GM18499 (cell line): ENCODE data around the gene CALY.

Experiments
- ATAC-seq: cut with Tn5 transposase; IDR thresholded peaks from one replicate; pipeline ENCODE4 v1.9.1; 2021; ENCODE audit warnings: moderate number of reproducible peaks; ENCODE audit not compliant: insufficient read depth, unreplicated experiment

The CALY gene

DNA sequence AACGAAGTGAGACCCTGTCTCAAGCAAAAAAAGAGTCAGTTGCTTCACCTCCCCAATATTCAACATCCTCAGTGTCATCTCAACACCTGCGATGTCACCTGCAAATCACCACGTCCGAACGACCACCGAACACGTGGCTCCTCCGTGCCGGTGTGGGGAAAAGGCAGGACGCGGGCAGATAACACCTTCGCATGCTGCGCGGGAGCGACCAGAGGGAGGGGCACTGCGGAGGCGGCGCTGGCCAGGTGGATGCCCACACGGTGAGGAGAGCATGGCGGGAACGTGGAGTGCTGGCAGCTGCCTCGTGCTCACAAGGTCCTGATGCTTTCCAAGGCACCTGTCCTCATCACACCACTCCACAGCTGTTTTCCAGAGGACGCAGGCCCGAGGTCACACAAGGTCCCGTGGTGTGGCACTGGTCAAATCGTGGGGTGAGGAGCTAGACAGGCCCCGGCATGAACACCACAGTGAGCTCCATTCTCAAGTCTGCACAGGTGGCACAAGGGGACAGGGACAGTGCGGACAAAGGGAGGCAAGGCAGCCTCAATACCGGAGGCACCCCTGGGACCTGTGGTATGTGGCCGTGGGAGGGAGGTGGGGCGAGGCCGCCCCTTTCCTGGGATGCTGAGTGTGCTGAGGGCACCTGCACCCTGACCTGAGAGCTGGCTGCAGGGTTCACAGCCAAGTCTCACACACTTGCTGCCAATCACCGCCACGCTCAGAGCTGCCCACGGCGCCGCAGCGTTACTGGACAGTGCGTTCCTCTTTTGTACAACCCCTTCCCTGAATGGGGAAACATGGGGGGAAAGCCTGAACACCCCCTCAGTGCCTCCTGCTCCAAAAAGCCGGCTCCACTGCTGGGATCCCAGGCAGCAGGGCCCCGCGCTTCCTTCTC, 41.0 kb downstream of the CALY start:
- ATAC-seq: no peak

DNA sequence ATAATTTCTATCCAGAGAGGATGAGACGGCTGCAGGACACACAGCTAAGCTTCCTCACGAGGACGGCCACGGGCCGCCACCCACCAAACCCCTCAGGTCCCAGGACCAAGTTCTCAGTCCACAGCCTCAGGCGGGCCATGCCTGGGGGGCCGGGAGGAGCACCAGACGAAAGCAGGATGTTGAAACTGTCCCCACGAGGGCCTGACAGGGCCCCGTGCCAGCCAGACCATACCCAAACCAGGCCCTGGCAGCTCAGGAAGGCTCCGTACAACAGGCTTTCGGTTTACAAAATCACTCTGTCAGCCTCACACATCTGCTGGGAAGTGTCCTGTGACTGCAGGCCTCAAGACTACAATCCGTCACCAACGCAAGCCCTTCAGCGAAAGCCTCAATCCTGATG, 42.5 kb downstream of the CALY start:
- ATAC-seq: no peak

DNA sequence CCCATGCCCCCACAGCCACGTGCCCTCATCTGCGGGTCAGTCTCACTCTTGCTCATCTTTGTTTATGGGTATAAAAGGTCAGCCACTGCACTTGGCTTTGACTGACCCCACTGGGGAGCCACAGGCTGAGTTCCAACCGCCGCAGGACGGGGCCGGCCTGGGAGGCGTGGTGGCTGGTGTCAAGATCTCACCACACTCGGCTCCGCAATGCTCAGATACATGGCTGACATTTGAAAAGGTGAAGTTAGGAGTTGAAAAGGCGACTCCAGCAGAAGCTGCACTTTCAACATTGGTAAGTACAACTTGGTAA, 42.9 kb downstream of the CALY start:
- ATAC-seq: no peak

DNA sequence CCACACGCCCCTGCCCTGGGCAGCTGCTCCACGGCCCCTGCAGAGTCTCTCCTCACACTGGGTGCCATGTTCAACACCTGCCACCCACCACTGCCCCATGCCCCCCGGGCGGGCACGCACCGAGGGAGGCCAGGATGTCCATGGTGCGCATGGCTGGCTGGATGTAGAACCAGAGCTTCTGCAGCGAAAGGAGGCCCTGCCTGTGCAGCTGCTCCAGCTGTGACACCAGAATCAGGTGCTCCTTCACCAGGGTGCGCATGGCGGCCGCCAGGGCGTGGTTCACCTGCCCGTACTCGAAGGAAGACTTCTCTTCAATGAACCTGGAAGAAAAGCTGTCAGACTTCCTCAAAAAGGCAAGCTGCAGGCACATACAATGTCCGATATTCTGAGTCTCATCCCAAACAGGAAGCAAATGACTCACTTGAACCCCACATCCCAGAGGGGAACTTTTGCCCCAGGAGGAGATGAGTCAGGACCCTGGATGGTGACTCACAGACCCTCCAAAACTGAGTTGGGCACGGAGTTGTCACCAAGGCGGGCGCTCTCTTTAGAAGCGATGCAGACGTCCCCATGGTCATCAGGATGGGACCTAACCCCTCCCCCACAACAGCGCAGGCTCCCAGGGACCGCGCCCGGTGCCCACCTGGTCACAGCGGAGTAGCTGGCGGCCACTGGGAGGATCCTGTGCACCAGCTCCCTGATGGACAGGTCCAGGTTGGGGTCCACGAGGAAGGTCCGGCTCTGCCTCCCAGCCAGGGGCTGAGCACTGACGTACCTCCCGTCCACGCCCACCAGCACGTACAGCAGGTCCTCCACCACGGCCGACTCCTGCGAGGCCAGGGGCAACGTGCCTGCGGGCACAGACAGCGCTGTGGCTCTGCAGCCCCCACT, 43.5 kb downstream of the CALY start:
- ATAC-seq: no peak

DNA sequence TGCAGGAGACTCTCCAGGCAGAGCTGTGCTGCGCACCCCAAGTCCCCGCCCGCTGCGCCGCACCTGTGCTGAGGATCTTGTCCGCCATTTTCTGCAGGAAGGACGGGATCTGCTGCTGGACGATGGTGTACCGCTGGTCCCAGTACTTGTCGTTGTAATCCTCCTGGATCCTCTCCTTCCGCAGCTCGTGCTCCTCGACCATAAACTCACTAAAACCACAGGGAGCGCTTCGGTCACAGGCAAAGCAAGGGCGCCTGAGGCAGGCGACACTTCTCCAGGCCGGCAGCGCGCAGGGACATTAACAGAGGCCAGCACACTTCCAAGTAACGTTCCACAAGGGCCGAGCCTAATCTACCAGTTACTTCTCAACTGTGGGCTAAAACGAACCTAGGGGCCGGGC, 46.9 kb downstream of the CALY start:
- ATAC-seq: no peak

DNA sequence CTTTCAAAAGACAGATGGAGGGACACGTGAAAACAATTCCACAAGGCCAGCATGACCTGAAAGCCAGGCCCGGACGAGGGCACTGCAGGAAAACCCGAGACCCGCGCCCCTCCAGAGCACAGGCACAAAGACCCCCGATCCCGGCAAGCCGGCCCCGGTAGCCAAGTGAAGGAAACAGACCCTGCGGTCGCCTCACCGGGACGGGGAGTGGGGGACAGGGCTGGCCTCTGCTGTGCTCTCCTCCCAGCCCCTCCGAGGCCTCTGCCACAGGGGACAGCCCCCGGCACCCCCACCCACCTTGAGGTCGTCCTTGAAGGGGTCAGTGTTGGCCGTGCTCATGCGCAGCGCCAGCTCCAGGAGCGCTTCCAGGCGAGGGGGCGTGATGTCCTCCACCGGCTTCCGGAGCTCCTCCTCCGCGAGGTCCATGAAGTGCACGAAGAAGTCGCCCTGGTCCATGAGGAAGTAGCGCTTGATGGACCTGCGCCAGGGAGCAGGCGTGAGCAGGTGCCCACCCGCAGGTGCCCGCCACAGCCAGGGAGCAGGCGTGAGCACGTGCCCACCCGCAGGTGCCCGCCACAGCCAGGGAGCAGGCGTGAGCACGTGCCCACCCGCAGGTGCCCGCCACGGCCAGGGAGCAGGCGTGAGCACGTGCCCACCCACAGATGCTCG, 48.7 kb downstream of the CALY start:
- ATAC-seq: no peak

DNA sequence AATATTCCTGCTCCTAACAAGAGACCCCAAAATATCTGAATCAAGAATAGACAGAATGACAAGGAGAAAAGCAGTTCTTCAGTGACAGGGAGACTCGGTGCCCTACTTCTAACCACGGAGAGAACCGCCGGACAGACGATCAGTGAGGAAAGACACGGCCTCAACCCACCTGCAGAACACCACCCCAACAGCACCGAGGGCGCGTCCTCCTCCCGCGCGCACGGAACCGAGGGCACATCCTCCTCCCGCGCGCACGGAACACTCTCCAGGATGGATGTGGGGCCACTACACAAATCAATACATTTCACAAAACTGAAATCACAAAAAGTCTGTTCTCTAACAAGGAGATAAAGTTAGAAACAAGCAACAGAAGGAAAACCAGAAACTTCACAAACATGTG, 50.3 kb downstream of the CALY start:
- no peak for ATAC-seq

DNA sequence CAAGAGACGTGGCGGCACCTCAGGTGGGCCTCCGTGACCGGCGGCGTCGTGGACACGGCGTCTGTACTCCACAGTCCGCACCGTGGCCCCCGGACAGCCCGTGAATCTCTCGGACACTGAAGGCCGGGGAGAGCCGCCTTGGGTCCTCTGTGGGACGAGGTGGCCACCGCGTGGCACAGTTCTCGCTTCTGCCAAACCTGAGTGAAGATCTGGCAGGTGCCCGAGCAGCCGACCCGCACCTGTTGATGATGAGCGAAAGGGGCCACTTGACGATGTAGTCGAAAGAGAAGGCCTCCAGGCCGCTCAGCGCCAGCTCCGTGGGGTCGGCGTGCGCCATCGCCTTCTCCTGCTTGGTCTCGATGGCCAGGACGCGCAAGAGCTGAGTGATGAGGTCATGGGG, 51.5 kb downstream of the CALY start:
- no peak for ATAC-seq

DNA sequence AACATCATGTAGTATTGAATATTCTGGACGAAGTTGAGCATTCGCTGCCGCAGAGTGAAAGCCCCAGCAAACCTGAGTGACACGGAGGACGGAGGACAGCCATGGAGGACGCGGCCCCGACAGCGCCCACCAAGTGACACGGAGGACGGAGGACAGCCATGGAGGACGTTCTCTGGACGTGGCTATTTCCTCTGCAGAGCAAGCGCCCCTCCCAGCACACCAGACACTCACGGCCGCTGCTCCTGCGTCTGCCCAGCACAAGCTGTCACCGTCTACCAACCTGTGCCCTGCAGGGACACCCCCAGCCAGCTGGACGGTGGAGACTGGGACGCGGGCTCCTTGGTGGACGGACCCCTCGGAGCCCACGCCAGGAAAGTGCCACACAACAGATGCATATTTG, 52.8 kb downstream of the CALY start:
- no peak for ATAC-seq

DNA sequence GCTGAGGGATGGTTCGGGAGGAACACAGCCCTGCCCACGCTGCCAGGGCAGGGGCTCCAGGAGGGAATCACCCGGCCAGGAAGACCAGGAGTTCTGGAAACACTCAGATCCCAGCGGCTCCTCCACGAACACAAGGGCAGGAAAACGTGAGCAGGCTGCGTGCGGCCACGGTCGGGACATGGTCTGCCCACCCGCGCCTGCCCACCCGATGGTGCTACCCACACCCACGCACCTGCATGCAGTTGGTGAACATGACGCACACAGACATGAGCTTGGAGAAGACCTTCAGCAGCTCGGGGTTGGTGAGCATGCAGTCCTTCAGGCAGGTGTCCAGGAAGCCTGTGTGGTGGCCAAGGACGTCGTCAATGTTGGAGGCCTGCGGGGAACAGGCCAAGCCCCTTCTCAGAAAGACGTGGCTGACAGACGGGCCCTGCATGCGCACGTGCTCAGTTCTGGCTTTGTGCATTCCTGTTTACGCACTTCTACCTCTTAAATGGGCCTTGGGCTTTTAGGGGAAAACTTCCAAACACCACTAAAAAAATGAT, 53.8 kb downstream of the CALY start:
- ATAC-seq: no peak

DNA sequence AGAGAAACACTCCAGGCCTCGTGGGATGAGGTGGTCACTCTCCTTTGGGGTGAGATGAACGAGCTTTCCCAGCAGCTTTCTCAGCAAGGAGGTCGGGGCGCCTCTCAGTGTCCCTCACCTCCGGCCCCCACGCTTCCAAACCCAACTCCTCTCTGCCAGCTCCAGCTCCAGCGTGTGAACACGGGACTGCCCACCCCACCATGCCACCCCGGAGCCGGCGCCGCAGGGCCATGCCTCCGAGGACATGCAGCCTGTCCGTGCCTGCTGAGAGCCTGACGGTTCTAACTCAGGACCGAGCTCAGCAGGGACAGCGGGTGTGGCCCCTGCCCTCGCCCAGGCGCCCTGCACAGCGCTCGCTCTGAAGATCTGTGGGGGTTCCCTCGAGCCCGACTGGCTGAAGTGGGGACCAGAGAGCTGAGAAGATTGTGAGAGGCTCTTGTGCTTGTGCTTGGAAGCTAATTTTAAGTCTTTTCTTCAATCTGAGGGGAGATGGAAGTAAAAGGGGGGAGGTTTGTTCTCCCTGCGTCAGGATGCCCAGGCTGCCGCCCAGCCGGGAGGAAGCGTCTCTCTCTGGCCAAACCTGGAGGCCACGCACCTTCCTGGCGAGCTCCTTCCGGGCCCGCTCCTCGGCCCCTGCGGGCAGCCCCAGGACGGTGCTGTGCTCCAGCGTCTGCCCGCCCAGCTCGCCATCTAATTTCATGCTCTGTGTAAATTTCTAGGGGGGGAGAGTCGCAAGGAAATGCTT, 54.9 kb downstream of the CALY start:
- ATAC-seq: no peak

DNA sequence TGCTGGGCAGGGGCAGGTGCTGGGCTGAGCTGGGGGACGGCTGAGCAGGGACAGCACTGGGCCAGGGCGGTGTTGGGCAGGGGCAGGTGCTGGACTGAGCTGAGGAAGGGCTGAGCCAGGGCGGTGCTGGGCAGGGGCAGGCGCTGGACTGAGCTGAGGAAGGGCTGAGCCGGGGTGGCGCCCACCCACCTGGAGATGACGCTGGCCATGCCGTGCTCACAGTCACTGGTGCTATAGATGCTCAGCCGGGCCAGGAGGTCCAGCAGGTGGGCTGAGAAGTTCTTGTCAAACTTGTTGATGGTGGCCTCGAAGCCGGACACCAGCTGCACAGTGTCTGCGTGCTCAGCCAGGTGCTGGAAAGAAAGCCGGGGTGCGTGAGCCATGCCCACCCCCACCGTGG, 55.6 kb downstream of the CALY start:
- ATAC-seq: no peak

DNA sequence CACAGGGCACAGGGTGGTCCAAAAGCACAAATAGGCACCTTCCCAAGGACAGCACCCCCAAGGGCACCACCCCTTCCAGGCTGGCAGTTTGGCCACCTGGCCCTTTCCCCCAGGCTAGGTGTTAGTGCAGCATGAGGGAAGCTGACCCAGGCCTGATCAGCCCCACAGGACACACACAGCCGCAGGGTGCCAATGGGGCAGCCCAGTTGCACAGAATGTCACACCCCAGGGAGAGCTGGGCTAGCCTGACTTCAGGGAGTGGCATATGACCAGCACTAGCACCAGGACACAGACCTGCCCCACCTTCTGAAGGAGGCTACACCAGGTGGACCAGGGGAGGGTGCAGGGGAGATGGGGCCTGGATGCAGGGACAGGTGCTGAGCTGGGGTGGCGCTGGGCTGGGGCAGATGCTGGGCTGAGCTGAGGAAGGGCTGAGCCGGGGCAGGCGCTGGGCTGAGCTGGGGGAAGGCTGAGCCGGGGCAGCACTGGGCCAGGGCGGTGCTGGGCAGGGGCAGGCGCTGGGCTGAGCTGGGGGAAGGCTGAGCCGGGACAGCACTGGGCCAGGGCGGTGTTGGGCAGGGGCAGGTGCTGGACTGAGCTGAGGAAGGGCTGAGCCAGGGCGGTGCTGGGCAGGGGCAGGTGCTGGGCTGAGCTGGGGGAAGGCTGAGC, 56.2 kb downstream of the CALY start:
- ATAC-seq: no peak

DNA sequence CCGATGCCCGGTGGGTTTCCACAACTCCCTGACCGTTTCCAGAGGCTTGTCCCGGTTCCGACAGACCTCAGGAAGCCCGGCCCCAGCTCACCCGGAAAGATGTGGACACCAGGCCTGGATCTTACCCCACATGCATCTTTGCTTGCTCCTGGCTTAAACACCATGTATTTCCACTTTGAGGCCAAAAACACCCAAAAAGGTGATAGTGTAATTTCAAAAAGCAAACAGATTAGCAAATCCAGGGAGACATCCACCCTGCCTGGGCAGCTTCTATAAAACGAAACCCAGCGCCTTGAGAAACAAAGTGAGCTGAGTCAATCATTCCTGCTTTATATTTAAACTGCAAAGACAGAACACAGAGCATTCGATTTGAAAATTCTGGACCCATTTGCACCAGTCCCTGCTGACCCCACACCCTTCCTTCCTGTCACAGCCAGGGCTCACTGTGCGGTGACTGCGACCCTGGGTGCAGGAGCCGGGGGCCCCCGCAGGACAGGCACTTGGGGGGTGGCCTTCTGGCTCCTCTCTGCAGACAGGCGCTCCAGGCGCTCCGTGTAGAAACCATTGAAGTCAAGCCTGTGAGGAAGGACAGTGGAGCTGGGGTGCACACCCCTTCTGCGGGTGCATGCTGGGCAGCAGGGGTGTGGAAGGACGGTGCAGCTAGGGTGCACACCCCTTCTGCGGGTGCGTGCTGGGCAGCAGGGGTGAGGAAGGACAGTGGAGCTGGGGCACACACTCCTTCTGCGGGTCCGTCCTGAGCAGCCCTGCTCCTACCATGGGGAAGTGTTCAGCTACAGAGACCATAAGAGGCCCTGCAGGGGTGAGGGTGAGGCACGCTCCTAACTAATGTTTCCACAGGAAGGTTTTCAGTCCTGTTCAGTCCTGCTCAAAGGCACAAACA, 57.1 kb downstream of the CALY start:
- no peak for ATAC-seq

DNA sequence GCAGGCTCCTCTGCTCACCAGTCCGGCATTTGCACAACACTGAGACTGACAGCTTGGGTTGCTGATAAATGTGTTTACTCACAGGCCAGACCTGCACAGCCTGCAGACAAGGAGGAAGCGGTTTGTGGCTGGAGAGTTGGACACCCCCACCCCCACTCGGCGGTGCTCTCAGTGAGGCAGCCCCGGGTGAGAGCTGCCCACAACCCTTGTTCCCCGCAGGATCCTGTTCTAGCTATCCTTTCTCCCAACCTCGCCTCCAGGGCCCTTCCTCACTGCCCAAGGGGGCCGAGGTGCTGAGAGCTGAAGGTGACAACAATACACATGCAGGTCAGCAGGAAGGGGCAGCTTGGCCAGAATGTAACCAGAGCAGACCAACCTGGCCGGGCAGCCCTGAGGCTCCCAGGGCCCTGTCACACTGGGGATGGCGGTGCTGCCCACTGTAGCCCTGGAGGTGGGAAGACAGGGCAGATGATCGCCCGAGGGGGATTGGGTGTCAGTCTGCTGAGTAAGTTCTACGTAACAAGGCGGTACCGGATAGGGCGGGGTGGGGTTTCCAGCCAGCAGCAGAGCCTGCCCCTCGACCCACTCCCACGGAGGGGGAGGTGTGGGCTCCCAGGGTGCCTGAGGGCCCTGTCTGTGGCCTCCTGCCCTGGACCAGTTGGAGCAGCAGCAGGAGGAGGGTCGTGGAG, 58.0 kb downstream of the CALY start:
- peak; percentile 28 for ATAC-seq

DNA sequence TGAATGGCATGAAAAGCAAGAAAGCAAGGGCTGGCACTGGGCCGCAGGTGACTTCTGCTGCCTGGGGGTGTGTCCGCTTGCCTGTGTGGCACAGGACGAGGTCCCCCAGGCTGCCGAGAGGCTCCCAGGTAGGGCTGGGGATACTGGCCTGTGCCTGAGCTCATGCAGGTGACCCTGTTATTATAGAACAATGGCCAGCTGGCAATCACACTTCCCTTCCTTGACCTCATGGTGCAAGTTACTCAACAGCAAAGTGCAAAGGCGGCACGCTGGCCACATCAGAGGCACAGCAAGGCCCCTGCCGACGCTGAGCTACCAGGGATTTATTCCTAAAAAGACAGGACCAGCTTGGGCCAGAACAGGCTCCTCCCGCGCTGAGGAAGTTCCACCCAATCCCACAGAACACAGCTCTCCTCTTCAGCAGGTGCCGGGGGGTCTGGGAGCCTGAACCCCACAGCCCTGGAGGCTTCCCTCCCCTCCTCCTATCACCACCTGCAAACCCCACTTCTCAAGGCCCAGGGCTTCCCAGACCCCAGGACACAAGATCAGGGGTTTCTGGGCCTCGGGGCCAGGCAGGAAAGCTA, 58.6 kb downstream of the CALY start:
- ATAC-seq: no peak

DNA sequence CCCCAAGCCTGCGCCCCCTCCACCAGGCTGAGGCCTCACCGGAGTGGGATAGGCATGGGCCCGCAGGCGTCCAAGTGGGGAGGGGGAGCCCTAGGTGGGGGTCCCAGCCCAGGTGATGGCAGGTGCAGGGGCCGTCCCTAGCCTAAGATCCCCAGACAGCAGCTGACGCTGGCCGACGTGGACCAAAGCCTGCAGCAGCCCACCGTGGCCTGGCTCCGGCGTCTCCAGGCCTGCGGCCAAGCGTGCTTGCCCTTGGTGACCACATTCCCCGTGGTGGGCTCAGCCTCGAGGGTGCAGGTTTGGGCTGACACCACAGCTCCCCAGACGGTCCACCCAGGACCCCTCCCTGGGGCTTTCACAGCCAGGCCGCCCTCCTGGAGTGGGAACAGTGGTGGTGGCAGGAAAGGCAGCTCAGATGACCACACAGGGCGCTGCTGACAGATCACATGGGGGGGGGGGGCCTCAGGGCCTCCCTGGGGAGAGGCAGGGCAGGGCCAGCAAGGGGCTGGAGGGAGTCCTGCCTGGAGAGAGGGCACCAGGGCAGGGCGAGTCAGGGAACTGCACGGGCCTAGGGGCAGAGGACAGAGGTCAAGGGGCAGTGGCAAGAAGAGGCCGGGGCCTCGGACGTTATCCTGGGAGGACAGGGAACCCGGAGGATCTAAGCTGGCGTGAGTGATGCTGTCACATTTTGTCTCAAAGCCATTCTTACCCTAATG, 59.3 kb downstream of the CALY start:
- ATAC-seq: no peak
